Activated CD4-positive, alpha-beta T cell treated with anti-CD3 and anti-CD28 coated beads for 48 hours (primary cell): ENCODE measurements around the gene UBL4A.

ENCODE experiments used
- DNase-seq: peaks from one replicate; pipeline ENCODE4 v3.0.0-alpha.2; 2020

Gene UBL4A

DNA sequence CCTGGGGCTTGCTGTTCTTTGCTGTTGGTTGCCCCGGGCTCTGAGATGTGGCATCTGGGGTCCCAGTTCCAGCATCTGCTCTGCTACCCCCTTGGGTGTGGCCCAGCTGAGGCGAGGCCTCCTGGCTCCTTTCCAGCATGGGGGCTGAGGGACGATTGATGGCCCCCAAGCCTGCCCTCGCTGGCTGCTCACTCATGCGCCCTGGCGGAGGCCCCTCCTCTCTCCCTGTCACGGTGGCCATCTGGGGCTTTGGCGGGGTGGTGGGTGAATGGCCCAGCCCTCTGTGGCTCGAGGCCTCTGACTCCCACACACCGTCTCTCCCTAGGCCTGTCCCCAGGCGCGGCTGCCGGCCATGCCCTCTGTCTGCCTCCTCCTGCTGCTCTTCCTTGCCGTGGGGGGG, 26.6 kb downstream of the UBL4A start:
- no peak for DNase-seq

DNA sequence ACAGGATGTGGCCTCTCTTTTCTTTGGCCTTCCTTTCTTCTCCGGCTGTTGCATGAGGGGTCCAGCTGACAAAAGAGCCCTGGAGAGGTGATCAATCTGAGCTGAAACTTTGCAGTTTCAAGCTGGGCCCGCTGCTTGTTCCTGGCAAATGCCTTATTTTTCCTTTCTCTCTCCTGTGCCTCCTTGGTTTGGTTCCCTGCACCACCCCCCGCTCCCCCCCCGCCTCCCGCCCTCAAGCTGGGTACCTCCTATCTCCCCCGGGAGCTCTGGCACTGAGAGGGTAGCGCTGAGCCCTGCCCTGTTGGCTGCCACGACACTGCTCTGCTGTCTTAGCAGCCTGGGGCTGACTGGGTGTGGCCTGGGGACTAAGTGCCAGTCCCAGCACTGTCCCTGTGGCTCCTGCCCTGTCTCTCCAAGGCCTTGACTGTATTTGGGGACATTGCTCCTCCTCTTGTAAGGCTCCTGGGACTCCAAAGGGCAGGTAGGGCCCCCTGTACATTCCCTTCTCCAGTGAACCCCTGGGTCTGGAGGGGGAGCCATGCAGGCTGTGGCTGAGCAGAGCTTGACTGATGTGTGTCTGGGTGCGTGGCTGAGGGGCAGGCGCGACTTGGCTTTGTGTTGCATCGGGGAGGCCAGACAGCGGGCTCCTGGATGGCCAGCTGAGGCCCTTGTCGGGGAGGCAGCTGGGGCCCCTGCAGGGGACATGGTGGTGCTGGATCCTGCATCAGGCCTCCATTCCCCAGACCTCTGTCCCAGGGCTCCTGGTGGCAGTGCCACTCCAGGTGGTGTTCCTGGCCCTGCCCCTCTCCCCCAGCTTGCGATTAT, 27.2 kb downstream of the UBL4A start:
- DNase-seq, result no peak

DNA sequence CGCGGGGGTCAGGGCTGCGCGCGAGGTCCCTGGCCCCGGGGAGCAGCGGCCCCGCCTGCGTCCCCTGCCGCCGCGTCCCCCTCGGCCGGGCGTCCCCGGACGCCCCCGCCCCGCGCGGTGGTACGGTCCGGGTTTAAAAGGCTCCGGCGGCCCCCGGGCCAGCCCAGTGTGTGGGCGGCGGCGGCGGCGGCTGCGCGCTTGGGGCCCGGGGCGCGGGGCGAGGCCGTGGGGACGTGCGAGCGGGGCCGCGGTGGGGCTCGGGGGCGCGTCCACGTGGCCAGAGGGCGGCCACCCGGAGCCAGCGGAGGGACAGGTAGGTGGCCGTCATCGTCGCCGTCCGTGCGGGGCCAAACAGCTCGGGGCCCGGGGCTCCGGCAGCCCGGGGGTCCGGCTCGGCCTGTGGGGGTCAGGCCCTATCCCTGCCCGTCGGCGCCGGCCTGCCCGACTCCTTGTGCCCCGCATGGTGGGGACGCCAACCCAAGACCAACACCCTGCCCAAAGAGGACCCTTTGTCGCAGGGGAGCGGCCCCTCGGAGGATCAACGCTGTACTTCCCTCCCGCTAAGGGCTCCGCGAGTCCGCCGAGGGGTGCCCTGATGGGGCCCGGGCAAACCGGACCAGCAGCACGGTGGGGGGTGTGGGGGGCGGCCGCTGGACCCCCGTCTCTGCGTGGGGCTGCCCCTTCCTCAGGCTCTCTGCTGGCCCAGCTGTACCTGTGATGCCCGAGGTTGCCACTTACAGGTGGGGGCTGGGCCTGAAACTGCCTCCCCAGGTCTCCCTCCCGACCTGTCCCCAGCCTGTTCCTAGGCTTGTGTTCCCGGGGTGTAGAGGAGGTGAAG, 28.1 kb downstream of the UBL4A start, which contains the start of gene PLXNA3:
Gene PLXNA3 (plus strand): TSS at position 166 of the 838 bp plus-strand sequence. CDS start 1,903 bp downstream, outside the sequence.
- peak; percentile 67 for DNase-seq

DNA sequence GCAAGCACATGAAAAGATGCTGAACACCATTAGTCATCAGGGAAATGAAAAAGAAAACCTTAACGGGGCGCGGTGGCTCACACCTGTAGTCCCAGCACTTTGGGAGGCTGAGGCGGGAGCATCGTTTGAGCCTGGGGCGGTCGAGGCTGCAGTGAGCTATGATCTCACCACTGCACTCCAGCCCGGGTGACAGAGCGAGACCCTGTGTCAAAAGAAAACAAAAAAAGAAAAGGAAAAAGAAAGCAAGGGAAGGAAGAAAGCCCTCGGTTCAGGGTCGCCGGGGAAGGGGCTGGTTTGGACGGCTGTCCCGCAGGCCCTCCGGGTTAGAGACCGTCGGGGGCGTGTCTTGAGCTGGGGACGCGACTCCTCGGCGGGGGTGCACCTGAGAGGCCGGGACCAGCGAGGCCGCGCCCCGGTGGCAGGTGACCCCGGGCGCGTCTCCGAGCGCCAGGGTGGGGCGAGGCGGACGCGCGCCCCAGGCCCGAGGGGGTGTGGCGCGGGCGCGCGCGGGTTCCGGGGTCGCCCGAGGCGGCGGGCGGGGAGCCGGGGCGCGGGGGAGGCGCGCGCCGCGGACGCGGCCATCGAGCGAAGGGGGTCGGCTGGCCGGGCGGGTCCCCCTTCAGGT, 28.8 kb downstream of the UBL4A start:
- DNase-seq, result peak; percentile 56

DNA sequence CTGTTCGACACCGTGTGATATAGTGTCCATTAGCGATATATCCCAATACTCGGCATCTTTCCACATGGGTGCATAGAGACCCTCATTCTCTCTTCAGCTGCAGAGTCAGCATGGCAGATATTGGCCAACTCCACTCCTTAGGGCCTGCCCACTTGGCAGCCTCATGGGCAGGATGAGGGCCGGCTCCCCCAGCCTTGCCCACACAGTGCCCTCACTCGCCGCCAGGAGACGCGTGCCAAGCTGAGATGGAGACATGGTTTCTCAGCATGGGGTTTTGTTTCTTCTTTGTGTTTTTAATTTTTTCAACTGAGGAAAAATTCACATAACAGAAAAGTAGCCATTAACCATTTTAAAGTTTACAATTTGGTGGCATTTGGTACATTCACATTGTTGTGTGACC, 33.6 kb downstream of the UBL4A start:
- DNase-seq, result no peak

DNA sequence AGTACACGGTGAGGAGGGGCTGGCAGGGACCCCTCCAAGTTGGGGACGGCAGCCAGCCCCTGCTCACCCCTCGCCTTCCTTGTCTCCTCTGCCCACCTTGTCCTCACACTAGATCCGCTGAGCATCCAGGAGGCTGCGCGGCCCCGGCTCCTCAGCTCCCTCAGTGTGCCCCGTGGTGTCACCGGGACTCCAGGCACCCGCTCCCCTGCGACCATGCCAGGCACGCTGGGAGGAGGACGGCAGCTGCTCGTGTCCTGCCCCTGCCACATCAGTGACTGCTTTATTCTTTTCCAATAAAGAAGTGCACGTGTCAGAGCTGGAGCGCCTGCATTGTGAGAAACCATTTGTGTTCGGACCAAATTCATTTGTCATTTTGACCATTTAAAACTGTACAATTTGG, 36.1 kb downstream of the UBL4A start:
- DNase-seq, result no peak

DNA sequence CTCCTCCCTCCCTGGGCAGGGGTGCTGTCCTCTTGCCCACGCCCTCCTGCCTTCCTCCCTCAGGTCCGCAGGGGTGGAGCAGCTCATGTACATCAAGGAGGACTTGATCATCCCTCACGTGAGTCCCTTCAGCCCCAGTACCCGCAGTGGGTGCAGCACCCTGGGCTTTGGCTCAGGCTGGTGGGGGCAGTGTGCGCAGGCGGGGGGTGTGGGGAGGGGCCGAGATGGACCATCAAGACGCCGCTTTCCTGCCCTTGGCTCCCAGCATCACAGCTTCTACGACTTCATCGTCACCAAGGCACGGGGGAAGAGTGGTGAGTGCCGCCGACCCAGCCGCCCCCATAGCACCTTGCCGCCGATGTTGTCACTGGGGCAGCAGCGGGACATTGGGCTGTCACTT, 36.8 kb downstream of the UBL4A start:
- DNase-seq, result no peak

DNA sequence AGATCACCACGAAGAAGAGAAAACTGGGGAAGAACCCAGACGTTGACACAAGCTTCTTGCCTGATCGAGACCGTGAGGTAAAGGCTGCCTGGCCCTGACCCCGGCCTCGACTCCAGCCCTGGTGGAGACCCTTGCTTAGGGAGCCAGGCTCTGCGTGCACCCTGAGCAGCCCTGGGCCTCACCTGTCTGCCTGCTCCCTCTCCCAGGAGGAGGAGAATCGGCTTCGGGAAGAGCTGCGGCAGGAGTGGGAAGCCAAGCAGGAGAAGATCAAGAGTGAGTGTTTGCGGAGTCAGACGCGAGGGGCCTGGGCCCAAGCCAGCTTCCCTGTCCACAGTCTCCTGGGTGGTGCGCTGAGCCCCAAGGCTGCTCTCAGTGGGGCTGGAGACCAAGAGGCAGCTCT, 37.9 kb downstream of the UBL4A start:
- no peak for DNase-seq

DNA sequence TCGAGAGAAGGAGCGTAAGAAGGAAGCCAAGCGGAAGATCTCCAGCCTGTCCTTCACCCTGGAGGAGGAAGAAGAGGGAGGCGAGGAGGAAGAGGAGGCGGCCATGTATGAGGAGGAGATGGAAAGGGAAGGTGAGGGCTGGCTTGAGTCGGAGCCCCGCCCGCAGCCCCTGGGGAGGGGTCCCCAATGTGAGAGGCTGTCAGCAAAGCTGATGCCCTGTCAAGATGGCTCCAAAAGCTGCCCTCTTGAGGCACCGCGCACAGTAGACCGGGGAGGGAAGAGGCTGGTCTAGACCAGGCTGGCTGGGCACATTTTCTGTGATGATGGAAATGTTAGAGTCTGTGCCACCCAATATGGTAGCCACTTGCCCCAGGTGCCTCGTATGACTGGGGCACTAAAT, 40.0 kb downstream of the UBL4A start:
- no peak for DNase-seq

DNA sequence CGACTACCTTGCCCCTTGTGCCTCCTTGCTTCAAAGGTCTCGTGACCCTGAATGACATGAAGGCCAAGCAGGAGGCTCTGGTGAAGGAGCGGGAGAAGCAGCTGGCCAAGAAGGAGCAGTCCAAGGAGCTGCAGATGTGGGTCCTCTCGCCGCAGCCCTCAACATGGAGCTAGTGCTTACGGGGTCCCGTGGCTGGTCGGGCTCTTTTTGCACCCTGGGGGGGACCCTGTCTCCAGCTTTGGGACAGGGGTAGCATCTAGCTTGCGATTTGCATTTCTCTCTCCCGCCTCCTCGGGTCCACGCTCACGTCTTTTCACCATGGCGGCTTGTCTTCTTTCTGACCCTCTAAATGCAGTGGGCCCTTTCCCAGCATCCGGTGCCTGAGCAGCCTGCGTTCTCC, 40.6 kb downstream of the UBL4A start:
- no peak for DNase-seq

DNA sequence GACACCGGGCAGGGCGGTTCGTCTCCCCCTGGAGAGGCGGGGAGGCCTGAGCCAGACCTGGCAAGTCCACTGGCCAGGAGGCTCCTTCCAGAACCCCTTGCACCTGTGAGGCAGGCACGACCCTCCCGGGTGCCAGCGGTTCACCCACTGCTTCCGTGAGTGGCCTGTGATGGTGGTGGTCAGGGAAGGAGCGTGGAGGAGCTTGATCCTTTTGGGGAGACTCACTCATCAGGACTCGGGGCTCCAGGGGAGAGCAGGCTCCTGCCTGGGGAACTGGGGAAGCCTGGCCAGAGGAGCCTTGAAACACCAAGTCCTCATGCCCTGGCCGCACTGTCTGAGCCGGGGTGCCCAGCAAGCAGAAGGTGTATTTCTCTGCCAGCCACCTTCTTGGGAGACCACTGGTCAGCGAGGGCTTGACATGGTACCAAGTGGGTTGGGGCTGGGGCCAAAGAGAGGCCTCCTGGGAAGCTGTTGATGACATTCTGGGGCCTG, 41.6 kb downstream of the UBL4A start:
- no peak for DNase-seq

DNA sequence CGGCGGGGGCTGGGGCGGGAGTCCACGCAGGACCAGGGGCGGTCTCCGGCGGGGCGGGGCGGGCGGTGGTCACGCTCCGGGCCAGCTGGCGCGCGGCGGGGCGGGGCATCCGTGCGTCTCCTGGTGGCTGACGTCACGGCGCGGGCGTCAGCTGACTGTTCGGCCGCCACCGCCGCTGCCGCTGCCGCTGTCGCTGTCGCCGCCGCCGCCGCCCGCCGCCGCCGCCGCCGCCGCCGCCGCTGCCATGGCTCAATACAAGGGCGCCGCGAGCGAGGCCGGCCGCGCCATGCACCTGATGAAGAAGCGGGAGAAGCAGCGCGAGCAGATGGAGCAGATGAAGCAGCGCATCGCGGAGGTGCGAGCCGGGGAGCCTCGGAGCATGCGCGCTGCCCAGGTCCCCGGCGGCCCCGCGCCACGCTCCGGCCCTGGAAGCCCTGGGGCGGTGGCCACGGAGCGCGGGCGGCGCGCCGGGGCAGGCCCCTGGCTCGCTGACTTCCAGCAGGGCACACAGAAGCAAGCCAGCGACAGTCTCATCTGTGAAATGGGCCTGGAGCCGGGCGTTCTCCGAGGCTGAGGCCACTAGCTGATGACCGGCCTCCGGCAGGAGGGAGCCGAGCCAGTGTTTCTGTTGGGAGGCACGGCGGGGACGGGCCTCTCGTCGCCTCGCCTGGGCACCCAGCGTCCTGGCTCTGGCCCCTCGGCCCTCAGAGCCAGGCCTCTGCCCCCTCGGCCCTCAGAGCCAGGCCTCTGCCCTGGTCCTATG, 42.2 kb downstream of the UBL4A start, which contains the start of gene FAM50A:
Gene FAM50A (plus strand): TSS at position 150 of the 763 bp plus-strand sequence. CDS start 95 bp downstream, at position 245.
- DNase-seq, result peak; percentile 77

DNA sequence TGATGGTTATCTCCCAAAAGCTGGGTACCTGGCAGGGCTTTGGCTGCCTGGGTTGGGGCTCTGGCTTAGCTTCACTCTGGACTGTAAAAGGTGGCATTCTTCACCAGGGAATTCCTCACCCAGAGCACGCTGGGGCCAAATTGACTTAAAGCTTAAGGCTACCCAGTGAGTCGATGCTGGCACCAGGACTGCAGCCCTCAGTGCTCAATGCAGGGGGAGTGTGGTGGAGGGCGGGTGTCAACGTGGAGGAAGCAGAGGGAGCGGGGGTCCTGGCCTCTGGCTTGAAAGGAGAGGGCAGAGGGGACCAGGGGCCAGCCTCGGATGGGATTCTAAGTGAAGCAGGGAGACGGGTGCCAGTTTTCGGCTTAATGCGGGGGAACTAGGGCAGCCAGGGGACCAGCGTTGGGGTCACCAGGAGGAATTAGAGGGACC, 42.9 kb downstream of the UBL4A start:
- no peak for DNase-seq

DNA sequence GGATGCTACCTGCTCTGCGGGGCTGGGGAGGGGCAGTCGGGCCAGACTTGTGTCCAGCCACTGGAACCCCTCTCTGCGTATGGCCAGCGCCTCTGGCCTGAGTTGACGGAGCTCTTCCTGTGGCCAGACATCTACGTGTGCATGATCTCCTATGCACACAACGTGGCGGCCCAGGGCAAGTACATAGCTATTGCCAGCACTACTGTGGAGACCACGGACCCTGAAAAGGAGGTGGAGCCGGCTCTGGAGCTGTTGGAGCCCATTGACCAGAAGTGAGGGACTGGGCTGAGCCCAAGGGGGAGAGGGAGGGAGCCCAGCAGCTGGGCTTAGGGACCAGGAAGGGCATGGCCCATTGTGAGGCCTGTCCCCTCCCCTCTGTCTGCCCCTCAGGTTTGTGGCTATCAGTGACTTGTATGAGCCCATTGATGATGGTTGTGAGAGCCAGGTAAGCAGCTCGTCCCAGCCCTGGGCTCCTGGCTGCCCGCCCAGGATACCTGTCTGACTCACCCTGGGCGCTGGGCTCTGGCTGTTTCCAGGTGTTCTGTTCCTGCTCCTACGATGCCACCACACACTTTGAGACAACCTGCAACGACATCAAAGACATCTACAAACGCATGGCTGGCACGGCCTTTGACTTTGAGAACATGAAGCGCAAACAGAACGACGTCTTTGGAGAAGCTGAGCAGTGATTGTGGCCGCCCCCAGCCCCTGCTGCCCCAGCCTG, 44.3 kb downstream of the UBL4A start:
- no peak for DNase-seq

DNA sequence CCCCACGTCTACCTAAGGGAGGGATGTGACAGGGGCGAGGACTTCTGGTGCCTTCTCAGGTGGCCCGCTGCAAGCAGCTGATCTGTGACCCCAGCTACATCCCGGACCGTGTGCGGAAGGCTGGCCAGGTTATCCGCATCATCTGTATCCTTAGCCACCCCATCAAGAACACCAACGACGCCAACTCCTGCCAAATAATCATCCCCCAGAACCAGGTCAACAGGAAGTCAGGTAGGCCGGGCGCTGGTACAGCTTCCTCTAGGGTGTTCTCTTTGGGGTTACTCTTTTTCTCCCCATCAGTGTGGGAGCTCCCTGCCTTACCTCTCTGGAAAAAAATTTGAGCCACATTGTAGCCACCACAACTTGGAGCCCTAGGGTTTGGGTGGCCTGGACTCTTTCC, 44.9 kb downstream of the UBL4A start:
- no peak for DNase-seq

DNA sequence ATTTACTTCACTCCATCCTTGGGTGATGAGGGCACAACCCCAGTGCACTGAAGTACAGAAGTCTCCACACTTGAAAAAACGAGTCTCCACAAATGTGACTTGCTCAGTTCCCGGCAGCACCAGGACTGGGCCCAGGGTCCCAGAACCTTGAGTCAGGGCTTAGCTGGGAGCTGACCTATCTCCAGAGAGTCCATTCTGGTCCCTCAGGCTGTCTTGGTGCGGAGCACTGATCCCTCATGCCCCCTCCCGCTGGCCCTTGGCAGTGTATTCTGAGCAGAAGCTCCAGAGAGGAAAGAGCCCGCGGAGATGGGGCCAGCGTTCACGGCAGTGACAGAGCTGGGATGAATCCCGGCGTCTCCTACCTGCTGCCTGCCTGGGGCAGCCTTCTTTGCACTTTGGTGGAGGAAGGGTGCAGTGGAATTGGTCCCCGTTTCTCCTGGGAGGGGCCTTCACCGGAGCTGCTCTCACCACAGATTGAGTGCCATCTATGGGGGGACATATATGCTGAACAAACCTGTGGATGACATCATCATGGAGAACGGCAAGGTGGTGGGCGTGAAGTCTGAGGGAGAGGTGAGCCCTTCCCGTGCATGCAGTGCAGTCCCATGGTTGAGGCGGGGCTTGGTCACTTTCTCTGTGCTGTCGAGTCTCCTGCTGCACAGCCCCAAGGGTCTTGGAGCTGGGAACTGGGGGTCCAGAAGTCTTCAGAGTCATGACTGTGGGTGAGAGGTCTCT, 45.6 kb downstream of the UBL4A start:
- no peak for DNase-seq

DNA sequence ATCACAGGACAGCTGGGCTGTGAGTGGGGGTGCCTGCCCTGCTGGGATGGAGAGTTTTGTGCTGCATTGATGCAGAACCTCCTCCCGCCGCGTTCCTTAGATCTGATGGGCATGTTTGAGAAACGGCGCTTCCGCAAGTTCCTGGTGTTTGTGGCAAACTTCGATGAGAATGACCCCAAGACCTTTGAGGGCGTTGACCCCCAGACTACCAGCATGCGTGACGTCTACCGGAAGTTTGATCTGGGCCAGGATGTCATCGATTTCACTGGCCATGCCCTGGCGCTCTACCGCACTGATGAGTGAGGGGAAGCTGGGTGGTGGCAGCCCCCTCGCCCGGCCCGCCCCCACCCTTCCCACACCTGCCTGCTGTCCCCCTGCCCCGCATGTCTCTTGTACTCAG, 46.6 kb downstream of the UBL4A start:
- no peak for DNase-seq

DNA sequence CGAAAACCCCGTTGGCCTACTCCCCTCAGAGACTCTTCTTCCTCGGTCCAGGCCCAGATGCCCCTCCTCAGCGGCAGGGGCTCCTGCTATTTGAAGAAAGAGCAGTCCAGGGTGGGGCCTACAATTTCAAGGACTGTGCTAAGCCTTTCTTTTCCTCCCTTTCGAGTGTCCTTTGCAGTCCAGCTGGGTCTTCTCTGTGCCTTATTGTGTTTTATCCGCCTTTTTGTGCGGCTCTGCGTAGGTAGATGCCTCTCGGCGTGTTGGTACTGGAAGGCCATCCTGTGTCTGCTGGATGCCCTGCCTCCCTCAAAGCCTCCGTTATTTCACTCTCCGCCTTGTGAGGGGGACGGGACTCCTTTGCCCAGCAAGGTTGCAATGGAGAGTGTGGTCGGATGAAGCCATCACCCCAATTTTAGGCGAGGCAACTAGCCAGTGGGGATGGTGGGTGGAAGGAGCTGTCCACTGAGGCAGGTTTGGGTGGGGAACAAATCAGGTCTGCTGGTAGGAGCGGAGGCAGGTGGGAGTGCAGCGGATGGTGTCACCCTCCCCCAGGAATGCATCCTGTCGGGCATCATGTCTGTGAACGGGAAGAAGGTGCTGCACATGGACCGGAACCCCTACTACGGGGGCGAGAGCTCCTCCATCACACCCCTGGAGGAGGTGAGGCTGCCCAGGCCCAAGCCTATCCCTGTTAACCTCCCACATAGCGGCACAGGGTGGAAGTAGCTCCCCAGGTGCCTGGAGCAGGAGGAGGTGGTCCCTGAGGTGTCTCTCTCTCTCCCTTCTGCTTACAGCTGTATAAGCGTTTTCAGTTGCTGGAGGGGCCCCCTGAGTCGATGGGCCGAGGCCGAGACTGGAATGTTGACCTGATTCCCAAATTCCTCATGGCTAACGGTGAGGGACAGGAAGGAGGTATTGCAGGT, 48.2 kb downstream of the UBL4A start:
- no peak for DNase-seq

DNA sequence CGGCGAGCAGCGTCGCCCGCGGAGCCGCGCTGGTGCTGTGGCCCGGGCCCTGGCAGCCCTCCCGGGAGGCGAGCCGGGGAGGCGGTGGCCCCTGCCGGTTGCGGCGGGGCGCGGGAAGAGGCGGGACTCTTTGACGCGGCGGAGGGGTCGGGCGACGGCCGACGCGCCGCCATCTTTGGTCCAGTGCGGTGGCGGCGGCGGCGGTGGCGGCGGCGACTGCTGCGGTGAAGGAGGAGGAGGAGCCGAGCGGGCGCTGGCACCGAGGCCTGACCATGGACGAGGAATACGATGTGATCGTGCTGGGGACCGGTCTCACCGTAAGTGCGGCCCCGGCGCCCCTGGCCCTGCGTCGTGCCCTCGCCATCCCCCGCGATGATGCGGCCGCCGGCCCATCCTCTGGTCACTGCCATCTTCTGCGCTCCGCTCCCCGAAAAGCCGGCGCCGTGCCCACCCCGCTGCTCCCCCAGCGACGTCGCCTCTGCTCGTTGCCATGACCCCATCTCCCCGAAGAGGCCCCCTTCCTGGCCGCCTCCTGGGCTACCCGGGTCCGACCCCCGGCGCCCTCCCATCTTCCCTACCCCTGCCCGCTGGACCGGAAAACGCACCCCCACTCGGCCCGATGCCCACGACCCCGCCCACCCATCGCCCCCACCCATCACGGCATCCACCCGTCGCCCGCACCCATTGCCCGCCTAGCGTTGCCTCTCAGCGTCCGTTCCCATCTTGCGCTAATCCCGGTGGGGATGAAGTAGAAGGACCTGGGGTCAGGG, 49.2 kb downstream of the UBL4A start, which contains the start of gene GDI1:
Gene GDI1 (plus strand): TSS at position 172 of the 770 bp plus-strand sequence. CDS start 101 bp downstream, at position 273.
- DNase-seq, result peak; percentile 58
